Omental fat pad (tissue), 4 donors: ENCODE results near the gene GDPD3. TPM values are rescaled to one million over a fixed set of nuclear protein-coding genes. Genes with fewer than 3 reads are reported as not detected.

Experiments used
- ATAC-seq: fragments of 150-250 bp; one replicate; pipeline ENCODE4 v1.9.1; 2016; ENCODE audit warnings: mild to moderate bottlenecking, moderate library complexity; ENCODE audit not compliant: low FRiP score
- DNase-seq: peaks from one replicate; pipeline ENCODE4 v3.0.0-alpha.2; 2019; ENCODE audit warnings: low spot score
- CTCF ChIP-seq, 3 donors: fragments of 450-650 bp; IDR thresholded peaks; one replicate each; pipeline ENCODE4 v1.5.1; 2016 to 2017; ENCODE audit warnings: antibody characterized with exemption in 3 of 3, mild to moderate bottlenecking in 3 of 3, moderate library complexity in 2 of 3
- total RNA-seq, 4 donors: library from RNA; depleted of rRNA; stranded (reverse); fragments of >200 nt; gene quantifications; one replicate each; pipeline ENCODE4 v1.1.0, GENCODE V29; 2016

Gene GDPD3
- total RNA-seq, 4 donors from 2014 or later: 1.6 to 6.3 (median 2.8) TPM

- TF ChIP-seq CTCF (IDR thresholded peaks at IDR 0.05): no peak
- ATAC-seq (no peak), DNase-seq (no peak)
Observed at GRCh38 chr16:30084096-30084815, 29.1 kb downstream of the GDPD3 start.

- no peak for DNase-seq
- no peak for TF ChIP-seq CTCF (IDR thresholded peaks at IDR 0.05)
- ATAC-seq: no peak
Observed at GRCh38 chr16:30083216-30084055, 29.9 kb downstream of the GDPD3 start.

DNA sequence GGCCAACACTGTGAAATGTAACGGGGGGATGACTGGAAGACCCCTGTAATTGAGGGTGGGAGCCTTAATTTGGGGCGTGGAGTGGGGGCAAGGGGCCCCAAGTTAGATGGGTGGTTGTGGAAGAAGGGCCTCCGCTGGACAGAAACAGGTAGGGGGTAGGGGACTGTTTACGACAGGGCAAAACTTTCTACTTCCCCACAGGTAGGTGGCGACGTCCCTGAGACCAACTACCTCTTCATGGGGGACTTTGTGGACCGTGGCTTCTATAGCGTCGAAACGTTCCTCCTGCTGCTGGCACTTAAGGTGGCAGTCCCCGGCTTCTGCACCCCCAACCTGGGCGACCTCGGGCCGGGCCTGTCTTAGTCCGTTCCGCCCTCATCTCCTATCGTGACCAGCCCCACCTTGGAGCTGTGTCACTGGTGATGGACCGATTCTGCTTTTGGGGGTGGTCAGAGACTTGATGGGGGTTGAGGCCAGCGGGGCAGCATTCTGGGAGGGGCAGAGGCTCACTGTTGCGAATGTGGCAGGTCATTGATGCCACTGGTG, 30.7 kb downstream of the GDPD3 start:
- ATAC-seq (no peak), DNase-seq (no peak)
- no peak for TF ChIP-seq CTCF (IDR thresholded peaks at IDR 0.05)

DNA sequence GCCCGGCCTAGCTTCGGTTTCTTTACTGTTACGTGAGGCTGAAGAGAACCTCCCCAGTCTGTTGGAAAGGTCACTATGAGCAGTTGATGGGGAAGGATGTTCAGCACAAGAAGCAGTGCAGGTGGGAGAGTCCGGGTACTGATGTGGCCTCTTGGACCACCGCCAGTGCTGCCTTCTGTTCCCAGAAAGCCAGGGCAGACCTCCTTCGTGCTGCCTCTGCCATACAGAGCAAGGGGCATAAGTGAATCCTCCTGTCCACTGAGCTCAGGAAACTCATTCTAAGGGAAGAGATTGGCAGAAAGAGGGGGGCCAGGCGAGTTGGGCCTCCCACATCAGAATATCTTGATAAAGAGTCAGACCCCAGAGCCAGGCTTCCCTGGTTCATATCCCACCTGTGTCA, 33.9 kb downstream of the GDPD3 start:
- ATAC-seq: no peak
- DNase-seq: no peak
- TF ChIP-seq CTCF (IDR thresholded peaks at IDR 0.05): no peak

DNA sequence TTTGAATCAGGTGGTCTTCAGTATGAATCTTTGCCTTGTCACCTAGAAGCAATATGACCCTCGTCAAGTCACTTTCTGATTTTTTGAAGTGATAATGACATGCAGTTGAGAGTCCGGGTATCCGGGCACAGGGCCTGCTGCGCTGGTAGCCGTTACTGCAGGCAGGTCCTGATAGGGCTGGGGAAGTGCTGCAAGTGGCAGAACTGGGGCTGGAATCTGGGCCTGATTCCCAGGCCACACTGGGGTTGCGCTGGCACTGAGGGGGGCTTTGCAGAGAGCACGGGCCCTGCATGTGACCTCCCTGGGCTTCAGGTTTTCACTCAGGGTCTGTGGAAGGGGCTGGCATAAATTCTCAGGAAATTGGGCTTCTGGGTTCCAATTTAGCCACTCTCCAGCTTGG, 34.6 kb downstream of the GDPD3 start:
- no peak for DNase-seq
- no peak for TF ChIP-seq CTCF (IDR thresholded peaks at IDR 0.05)

GRCh38 chr16:30077656-30078055, 35.7 kb downstream of the GDPD3 start:
- TF ChIP-seq CTCF (IDR thresholded peaks at IDR 0.05): no peak
- DNase-seq: no peak
- no peak for ATAC-seq

More for the DNA sequence above, 34.6 kb downstream of the GDPD3 start:
- no peak for ATAC-seq
